KBM-7 (cell line): ENCODE data around the gene DSE.
A peak's percentile ranks its signal among the peaks of the same experiment; 100 is the strongest.

ENCODE experiments used
- DNase-seq: peaks from one replicate; pipeline ENCODE4 v3.0.0-alpha.2; 2015
- in situ Hi-C: fragments of 300-500 bp; cut with MboI; formaldehyde crosslinking; loops from 2 replicates; pipeline ENCODE4 v1.14.3; 2020; ENCODE audit warnings: low sequenced_read_pairs, low pct_unique_long_range_greater_than_20kb, mixed read lengths

DSE gene

GRCh38 chr6:116405138-116405537, 34.4 kb downstream of the DSE start:
- DNase-seq, result no peak
- in situ Hi-C loops, result no loop called here

- DNase-seq, result no peak
- in situ Hi-C loops, result no loop called here
Observed at GRCh38 chr6:116405652-116406356, 35.1 kb downstream of the DSE start.

- no peak for DNase-seq
- in situ Hi-C loops, result no loop called here
Observed at GRCh38 chr6:116406678-116407345, 36.1 kb downstream of the DSE start.

GRCh38 chr6:116408491-116408890, 37.7 kb downstream of the DSE start:
- in situ Hi-C loops, result no loop called here
- DNase-seq, result no peak

- in situ Hi-C loops, result no loop called here
- peak; percentile 68 for DNase-seq
Observed at GRCh38 chr6:116409756-116410155, 39.0 kb downstream of the DSE start.

- in situ Hi-C loops, result no loop called here
- DNase-seq, result no peak
Observed at GRCh38 chr6:116411284-116411623, 40.5 kb downstream of the DSE start.

- in situ Hi-C loops, result no loop called here
- no peak for DNase-seq
Observed at GRCh38 chr6:116412270-116412669, 41.5 kb downstream of the DSE start.

- in situ Hi-C loops, result no loop called here
- no peak for DNase-seq
Observed at GRCh38 chr6:116413357-116413756, 42.6 kb downstream of the DSE start.

GRCh38 chr6:116417661-116418060, 46.9 kb downstream of the DSE start:
- DNase-seq, result no peak
- in situ Hi-C loops, result no loop called here

- in situ Hi-C loops, result no loop called here
- no peak for DNase-seq
Observed at GRCh38 chr6:116419069-116419786, 48.5 kb downstream of the DSE start.

- in situ Hi-C loops, result no loop called here
- no peak for DNase-seq
Observed at GRCh38 chr6:116420341-116420740, 49.6 kb downstream of the DSE start.

- DNase-seq, result no peak
- in situ Hi-C loops, result no loop called here
Observed at GRCh38 chr6:116422238-116422637, 51.5 kb downstream of the DSE start.

GRCh38 chr6:116424001-116424400, 53.3 kb downstream of the DSE start:
- in situ Hi-C loops, result no loop called here
- DNase-seq, result no peak

- in situ Hi-C loops, result no loop called here
- DNase-seq, result no peak
Observed at GRCh38 chr6:116426551-116426950, 55.8 kb downstream of the DSE start.

- in situ Hi-C loops, result no loop called here
Observed at GRCh38 chr6:116429111-116429510, 58.4 kb downstream of the DSE start.

GRCh38 chr6:116430860-116431259, 60.1 kb downstream of the DSE start:
- in situ Hi-C loops, result no loop called here
- DNase-seq, result no peak

More at GRCh38 chr6:116429111-116429510, 58.4 kb downstream of the DSE start:
- no peak for DNase-seq

GRCh38 chr6:116431964-116432595, 61.3 kb downstream of the DSE start:
- in situ Hi-C loops, result no loop called here

GRCh38 chr6:116433206-116433712, 62.5 kb downstream of the DSE start:
- no peak for DNase-seq
- in situ Hi-C loops, result no loop called here

More at GRCh38 chr6:116431964-116432595, 61.3 kb downstream of the DSE start:
- no peak for DNase-seq

GRCh38 chr6:116434056-116434725, 63.4 kb downstream of the DSE start:
- no peak for DNase-seq

More at GRCh38 chr6:116434056-116434725, 63.4 kb downstream of the DSE start:
- in situ Hi-C loops, result no loop called here
